DND-41 (cell line): ENCODE results near the gene TMIE.

Experiments used
- ATAC-seq: fragments of 200-7000 bp; cut with Tn5 transposase; 3 replicates; pipeline ENCODE4 v1.9.1; 2021; ENCODE audit warnings: low read depth; ENCODE audit not compliant: insufficient read depth
- DNase-seq: peaks from one replicate; pipeline ENCODE4 v3.0.0-alpha.2; 2020
- H2AFZ ChIP-seq: 2 replicates; pipeline ENCODE4 v1.6.0; 2012; ENCODE audit warnings: low read depth, low read length
- H3K27ac ChIP-seq: 2 replicates; pipeline ENCODE4 v1.5.1; 2012; ENCODE audit warnings: low read length, inconsistent platforms
- H3K27me3 ChIP-seq: fragments of 200-600 bp; sonication (generic); 2 replicates; pipeline ENCODE4 v1.6.0; 2012; ENCODE audit warnings: low read length, mild to moderate bottlenecking, inconsistent platforms; ENCODE audit not compliant: insufficient read depth, poor library complexity
- H3K36me3 ChIP-seq: 2 replicates; pipeline ENCODE4 v1.5.1; 2012; ENCODE audit warnings: low read length, inconsistent platforms; ENCODE audit not compliant: insufficient read depth
- H3K4me1 ChIP-seq: 2 replicates; pipeline ENCODE4 v1.5.1; 2012; ENCODE audit warnings: mild to moderate bottlenecking, low read length; ENCODE audit not compliant: insufficient read depth
- H3K4me2 ChIP-seq: 2 replicates; pipeline ENCODE4 v1.6.0; 2012; ENCODE audit warnings: mild to moderate bottlenecking, moderate library complexity, low read length, inconsistent platforms; ENCODE audit not compliant: insufficient read depth
- H3K4me3 ChIP-seq, 2 experiments: fragments of 200-600 bp in 1 of 2; shearing (Covaris generic) in 1 of 2; 2 replicates each; pipeline ENCODE4 v1.5.1; 2012 to 2016; ENCODE audit warnings: inconsistent platforms in 2 of 2, low read length in 2 of 2, mild to moderate bottlenecking in 2 of 2, low read depth in 1 of 2, moderate library complexity in 1 of 2
- H3K79me2 ChIP-seq: 2 replicates; pipeline ENCODE4 v1.6.0; 2012; ENCODE audit warnings: low read length, inconsistent platforms; ENCODE audit not compliant: insufficient read depth
- H3K9ac ChIP-seq: 2 replicates; pipeline ENCODE4 v1.6.0; 2012; ENCODE audit warnings: low read depth, mild to moderate bottlenecking, inconsistent platforms, low read length, moderate library complexity
- H3K9me3 ChIP-seq: 2 replicates; pipeline ENCODE4 v1.5.1; 2012; ENCODE audit warnings: low read length, moderate library complexity, mild to moderate bottlenecking, inconsistent platforms; ENCODE audit not compliant: insufficient read depth, severe bottlenecking
- H4K20me1 ChIP-seq: 2 replicates; pipeline ENCODE4 v1.6.0; 2012; ENCODE audit warnings: low read length; ENCODE audit not compliant: insufficient read depth
- CTCF ChIP-seq: IDR thresholded peaks from 2 replicates; pipeline ENCODE4 v1.5.1; 2012; ENCODE audit warnings: borderline replicate concordance, low read length, moderate library complexity, mild to moderate bottlenecking; ENCODE audit not compliant: poor library complexity, severe bottlenecking; ENCODE audit errors: extremely low read depth
- EZH2 ChIP-seq: IDR thresholded peaks from 3 replicates; pipeline ENCODE4 v1.6.1; 2012; ENCODE audit warnings: borderline replicate concordance, low read depth, mild to moderate bottlenecking, moderate library complexity, low read length, inconsistent platforms; ENCODE audit not compliant: severe bottlenecking

Gene TMIE

GRCh38 chr3:46717447-46718231 lies 16.4 kb downstream of the TMIE start, which contains the start of gene PRSS50:
Gene PRSS50, minus strand, starts transcription at chr3:46717869. Its CDS starts 45 bp downstream, at chr3:46717824.
- peak; percentile 12 for DNase-seq
- no peaks in the 10 kb centered on the region for H3K36me3 ChIP-seq
- TF ChIP-seq EZH2 (no peak), CTCF (peak; percentile 41)
- no peak within 1 kb of the TSS for H2AFZ ChIP-seq
- no peaks in the 10 kb centered on the region for H3K27me3 ChIP-seq
- no peaks in the 10 kb centered on the region for H3K79me2 ChIP-seq
- no peaks in the 10 kb centered on the region for H4K20me1 ChIP-seq
- H3K4me3 ChIP-seq, result no peak within 1 kb of the TSS
- no peak for ATAC-seq
- no peaks in the 10 kb centered on the region for H3K4me1 ChIP-seq
- no peak within 1 kb of the TSS for H3K27ac ChIP-seq
- H3K9me3 ChIP-seq, result no peaks in the 10 kb centered on the region
- no peak within 1 kb of the TSS for H3K9ac ChIP-seq
- no peak within 1 kb of the TSS for H3K4me2 ChIP-seq

GRCh38 chr3:46719044-46719565 lies 17.9 kb downstream of the TMIE start:
- no peak overlapping the region for H3K4me2 ChIP-seq
- ATAC-seq (no peak), DNase-seq (peak; percentile 3)
- H3K27me3 ChIP-seq, result no peaks in the 10 kb centered on the region
- H3K4me1 ChIP-seq, result no peaks in the 10 kb centered on the region
- no peak overlapping the region for H3K9ac ChIP-seq
- H3K36me3 ChIP-seq, result no peaks in the 10 kb centered on the region
- no peak overlapping the region for H2AFZ ChIP-seq
- TF ChIP-seq CTCF, result no peak
- TF ChIP-seq EZH2, result no peak
- H3K4me3 ChIP-seq, result no peak overlapping the region
- no peaks in the 10 kb centered on the region for H3K79me2 ChIP-seq
- no peaks in the 10 kb centered on the region for H3K9me3 ChIP-seq
- H3K27ac ChIP-seq, result no peak overlapping the region
- no peaks in the 10 kb centered on the region for H4K20me1 ChIP-seq

GRCh38 chr3:46719735-46720271 lies 18.6 kb downstream of the TMIE start:
- no peaks in the 10 kb centered on the region for H3K79me2 ChIP-seq
- no peak overlapping the region for H3K9ac ChIP-seq
- H3K27ac ChIP-seq, result no peak overlapping the region
- DNase-seq (no peak), ATAC-seq (no peak)
- no peaks in the 10 kb centered on the region for H3K27me3 ChIP-seq
- no peak overlapping the region for H2AFZ ChIP-seq
- no peaks in the 10 kb centered on the region for H3K4me1 ChIP-seq
- H3K9me3 ChIP-seq, result no peaks in the 10 kb centered on the region
- no peaks in the 10 kb centered on the region for H3K36me3 ChIP-seq
- H3K4me3 ChIP-seq, result no peak overlapping the region
- no peaks in the 10 kb centered on the region for H4K20me1 ChIP-seq
- no peak for TF ChIP-seq EZH2
- no peak for TF ChIP-seq CTCF
- H3K4me2 ChIP-seq, result no peak overlapping the region
